GM13977 (cell line): ENCODE measurements around the gene PUDP.

Experiments used
- DNase-seq: peaks from one replicate; pipeline ENCODE4 v3.0.0; 2012; ENCODE audit warnings: low spot score
- CTCF ChIP-seq: IDR thresholded peaks from 2 replicates; pipeline ENCODE4 v1.5.1; 2012; ENCODE audit warnings: mild to moderate bottlenecking, control low read depth; ENCODE audit not compliant: insufficient read depth; ENCODE audit errors: extremely low read depth, missing control alignments
- in situ Hi-C: fragments of 300-500 bp; cut with MboI; formaldehyde crosslinking; loops from one replicate; pipeline ENCODE4 v1.12.0; 2022; ENCODE audit warnings: low sequenced_read_pairs, low pct_unique_long_range_greater_than_20kb, mixed read lengths, inconsistent platforms; ENCODE audit not compliant: unreplicated experiment

Gene PUDP

GRCh38 chrX:7115557-7115956, 32.4 kb downstream of the PUDP start:
- DNase-seq = peak; percentile 26
- TF ChIP-seq CTCF = no peak

GRCh38 chrX:7112071-7112470, 35.9 kb downstream of the PUDP start:
- no peak for TF ChIP-seq CTCF
- no peak for DNase-seq
- in situ Hi-C loops = loop anchor here (25.0 kb wide), 1 partner anchor 825 kb away; the partner anchor contains the start of gene PNPLA4

More at GRCh38 chrX:7115557-7115956, 32.4 kb downstream of the PUDP start:
- in situ Hi-C loops = loop anchor here (25.0 kb wide), 1 partner anchor 822 kb away; the partner anchor contains the start of gene PNPLA4

- TF ChIP-seq CTCF = no peak
- DNase-seq = no peak
- in situ Hi-C loops = loop anchor here (25.0 kb wide), 1 partner anchor 826 kb away; the partner anchor contains the start of gene PNPLA4
These were observed 36.4 kb downstream of the PUDP start for GRCh38 chrX:7111518-7111917.

GRCh38 chrX:7110821-7111276, 37.1 kb downstream of the PUDP start:
- DNase-seq = no peak
- in situ Hi-C loops = loop anchor here (25.0 kb wide), 1 partner anchor 826 kb away; the partner anchor contains the start of gene PNPLA4
- no peak for TF ChIP-seq CTCF

GRCh38 chrX:7109838-7110793, 37.8 kb downstream of the PUDP start:
- in situ Hi-C loops = loop anchor here (25.0 kb wide), 1 partner anchor 827 kb away; the partner anchor contains the start of gene PNPLA4
- peak; percentile 60 for DNase-seq
- no peak for TF ChIP-seq CTCF

GRCh38 chrX:7109049-7109531, 38.9 kb downstream of the PUDP start:
- no peak for DNase-seq
- in situ Hi-C loops = loop anchor here (25.0 kb wide), 1 partner anchor 828 kb away; the partner anchor contains the start of gene PNPLA4
- no peak for TF ChIP-seq CTCF
